ENCODE results near the gene TCP11. TPM values are rescaled to one million over a fixed set of nuclear protein-coding genes. Genes with fewer than 3 reads are reported as not detected.
A peak's percentile ranks its signal among the peaks of the same experiment; 100 is the strongest.

The TCP11 gene
- 0.49 TPM in 1 of 2 replicates, not detected in the other for total RNA-seq (2014; rRNA removed; shearing (Covaris generic))

- no peak for DNase-seq (ENCODE audit: low read depth)
Observed at GRCh38 chr6:35141007-35141655, at the start of gene TCP11. Gene TCP11, minus strand, starts transcription at chr6:35141339. Its CDS starts 469 bp downstream, at chr6:35140870.

- DNase-seq (ENCODE audit: low read depth) = peak; percentile 18
Observed at GRCh38 chr6:35190306-35190705, 49.2 kb upstream of the TCP11 start.

GRCh38 chr6:35188886-35189285, 47.7 kb upstream of the TCP11 start:
- no peak for DNase-seq (ENCODE audit: low read depth)

GRCh38 chr6:35186571-35186970, 45.4 kb upstream of the TCP11 start:
- DNase-seq (ENCODE audit: low read depth) = no peak

GRCh38 chr6:35185971-35186370, 44.8 kb upstream of the TCP11 start:
- DNase-seq (ENCODE audit: low read depth) = no peak

- peak; percentile 41 for DNase-seq (ENCODE audit: low read depth)
Observed at GRCh38 chr6:35185302-35185681, 44.2 kb upstream of the TCP11 start.

GRCh38 chr6:35184580-35185301, 43.6 kb upstream of the TCP11 start:
- DNase-seq (ENCODE audit: low read depth) = no peak

GRCh38 chr6:35183935-35184334, 42.8 kb upstream of the TCP11 start:
- DNase-seq (ENCODE audit: low read depth) = no peak

GRCh38 chr6:35183281-35183680, 42.1 kb upstream of the TCP11 start:
- DNase-seq (ENCODE audit: low read depth) = no peak

- DNase-seq (ENCODE audit: low read depth) = peak; percentile 91
Observed at GRCh38 chr6:35181933-35182612, 40.9 kb upstream of the TCP11 start.

- DNase-seq (ENCODE audit: low read depth) = peak; percentile 83
Observed at GRCh38 chr6:35181308-35181932, 40.3 kb upstream of the TCP11 start.

- no peak for DNase-seq (ENCODE audit: low read depth)
Observed at GRCh38 chr6:35179901-35180535, 38.9 kb upstream of the TCP11 start.

GRCh38 chr6:35178932-35179832, 38.0 kb upstream of the TCP11 start:
- DNase-seq (ENCODE audit: low read depth) = no peak

GRCh38 chr6:35178012-35178411, 36.9 kb upstream of the TCP11 start:
- no peak for DNase-seq (ENCODE audit: low read depth)

- peak; percentile 14 for DNase-seq (ENCODE audit: low read depth)
Observed at GRCh38 chr6:35177596-35177995, 36.5 kb upstream of the TCP11 start.

GRCh38 chr6:35177157-35177556, 36.0 kb upstream of the TCP11 start:
- no peak for DNase-seq (ENCODE audit: low read depth)

- no peak for DNase-seq (ENCODE audit: low read depth)
Observed at GRCh38 chr6:35176301-35177024, 35.3 kb upstream of the TCP11 start.

GRCh38 chr6:35174501-35174900, 33.4 kb upstream of the TCP11 start:
- no peak for DNase-seq (ENCODE audit: low read depth)

GRCh38 chr6:35174088-35174434, 32.9 kb upstream of the TCP11 start:
- no peak for DNase-seq (ENCODE audit: low read depth)

GRCh38 chr6:35173427-35174087, 32.4 kb upstream of the TCP11 start:
- DNase-seq (ENCODE audit: low read depth) = peak; percentile 68
